NAMALWA (cell line): ENCODE data around the gene PMFBP1.

Experiments used
- DNase-seq: peaks from one replicate; pipeline ENCODE4 v3.0.0-alpha.2; 2015; ENCODE audit warnings: low spot score

Gene PMFBP1

DNA sequence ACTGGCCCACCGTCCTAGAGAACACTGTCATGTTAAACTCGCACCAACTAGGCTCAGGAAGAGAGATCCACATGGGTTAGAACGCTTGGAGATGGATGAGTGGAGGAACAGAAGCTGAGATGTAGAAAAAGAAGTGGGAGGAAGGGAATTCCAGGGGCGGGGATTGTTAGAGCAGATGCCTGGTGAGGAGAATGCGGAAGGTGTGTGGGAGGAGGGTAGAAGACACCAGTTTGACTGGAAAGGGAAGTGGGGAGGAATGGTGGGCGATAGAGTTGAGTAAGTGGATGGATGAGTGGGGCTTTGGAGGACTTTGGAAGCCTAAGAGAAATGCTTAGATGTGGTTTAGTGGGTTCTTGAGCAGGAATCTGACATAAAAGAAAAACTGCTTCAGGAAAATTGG, 40.9 kb downstream of the PMFBP1 start:
- DNase-seq, result no peak

DNA sequence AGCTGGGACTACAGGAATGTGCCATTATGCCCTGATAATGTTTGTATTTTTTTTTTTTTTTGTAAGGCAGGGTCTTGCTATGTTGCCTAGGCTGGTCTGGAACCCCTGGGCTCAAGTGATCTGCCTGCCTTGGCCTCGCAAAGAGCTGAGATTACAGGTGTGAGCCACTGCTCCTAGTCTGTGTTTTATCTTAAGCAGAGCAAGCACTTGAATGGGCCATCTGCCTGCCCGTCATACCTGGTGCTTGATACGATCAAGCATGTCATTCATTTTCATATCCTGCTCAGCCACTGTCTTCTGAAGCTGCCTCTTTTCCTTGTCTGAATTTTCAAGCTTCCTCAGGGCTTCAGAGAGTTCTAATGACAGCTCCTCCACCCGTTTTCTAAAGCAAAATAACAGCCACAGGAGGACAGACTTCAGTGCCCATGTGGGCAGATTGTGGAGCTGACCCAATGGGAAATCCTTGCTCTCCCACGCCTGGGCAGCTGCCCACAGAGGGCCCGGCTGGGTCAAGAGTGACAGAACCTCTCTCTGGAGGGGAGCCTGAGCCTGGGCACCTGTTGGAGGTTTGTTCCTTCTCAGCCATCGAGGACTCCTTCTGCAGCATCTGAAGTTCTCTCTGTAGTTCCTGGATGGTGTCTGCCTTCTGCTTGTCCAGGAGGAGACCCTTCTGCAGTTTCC, 41.8 kb downstream of the PMFBP1 start:
- no peak for DNase-seq

DNA sequence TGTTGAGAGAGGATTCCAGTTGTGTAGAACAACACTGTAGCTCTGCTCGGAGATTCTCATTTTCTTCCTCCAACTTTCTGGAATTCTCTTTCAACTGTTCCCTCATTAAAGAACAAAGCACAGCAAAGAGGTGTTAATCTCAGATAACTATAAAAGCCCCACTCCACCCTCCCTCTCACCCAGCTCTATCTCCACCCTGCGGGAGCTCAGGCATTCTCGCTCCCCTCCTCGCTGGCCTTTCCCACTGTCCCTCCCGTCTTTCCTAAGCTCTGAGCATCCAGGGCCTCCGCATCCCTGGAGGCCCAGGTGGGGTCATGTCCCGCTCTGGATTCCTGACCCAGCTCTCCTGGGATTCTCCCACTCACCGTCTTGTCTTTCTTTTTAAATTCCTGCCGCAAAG, 43.3 kb downstream of the PMFBP1 start:
- DNase-seq, result no peak

DNA sequence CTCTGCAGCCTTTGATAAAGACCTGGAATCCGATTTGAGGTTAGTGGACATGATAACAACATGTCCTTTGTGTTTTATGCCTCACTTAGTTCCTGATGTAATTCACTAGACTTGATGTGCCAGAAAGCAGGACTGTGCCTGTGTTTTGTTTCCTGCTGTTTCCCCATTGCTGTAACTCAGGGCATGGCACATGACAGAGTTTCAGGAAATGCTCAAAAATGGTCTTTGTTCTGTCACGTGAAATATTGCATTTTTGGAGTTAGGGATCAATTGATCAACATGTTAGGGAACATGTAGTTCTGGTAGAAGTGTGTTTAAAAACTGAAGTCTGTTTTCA, 45.6 kb downstream of the PMFBP1 start:
- DNase-seq, result no peak

DNA sequence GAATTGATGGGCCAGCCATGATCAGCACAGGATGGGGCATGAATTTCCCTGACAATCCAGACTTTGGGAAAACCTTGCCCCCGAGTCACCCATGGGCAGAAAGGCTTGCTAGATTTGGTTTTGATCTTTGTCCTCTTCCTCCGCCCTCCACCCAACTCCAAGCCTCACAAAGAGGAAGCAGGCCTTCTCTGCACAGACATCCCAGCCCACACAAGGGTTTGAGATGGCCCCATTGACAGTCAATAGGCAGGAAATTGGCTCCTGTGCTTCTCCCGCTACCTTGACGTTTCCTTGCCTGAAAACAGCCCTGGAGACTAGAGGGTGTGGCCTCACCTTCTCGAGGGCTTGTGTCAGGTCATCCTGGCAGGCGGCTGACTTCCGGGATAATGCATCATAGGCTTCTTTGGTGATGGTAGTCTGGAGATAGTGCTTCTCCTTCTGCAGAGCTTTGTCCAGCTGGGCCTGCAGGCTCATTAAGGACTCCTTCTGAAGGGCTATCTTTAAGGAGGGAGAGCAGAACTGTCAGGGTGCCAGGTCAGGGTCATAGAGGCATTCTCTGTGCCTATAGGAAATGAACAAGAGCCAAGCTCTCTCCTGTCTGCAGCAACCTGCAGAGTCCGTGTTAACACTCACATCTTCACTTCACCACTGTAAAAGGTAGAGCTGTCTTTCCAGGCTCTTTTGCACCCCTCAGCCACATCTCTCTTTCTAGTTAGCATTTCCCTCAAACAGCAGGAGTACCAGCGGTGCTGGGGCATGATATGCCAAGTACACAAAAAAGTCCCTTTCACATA, 46.1 kb downstream of the PMFBP1 start:
- DNase-seq, result no peak

DNA sequence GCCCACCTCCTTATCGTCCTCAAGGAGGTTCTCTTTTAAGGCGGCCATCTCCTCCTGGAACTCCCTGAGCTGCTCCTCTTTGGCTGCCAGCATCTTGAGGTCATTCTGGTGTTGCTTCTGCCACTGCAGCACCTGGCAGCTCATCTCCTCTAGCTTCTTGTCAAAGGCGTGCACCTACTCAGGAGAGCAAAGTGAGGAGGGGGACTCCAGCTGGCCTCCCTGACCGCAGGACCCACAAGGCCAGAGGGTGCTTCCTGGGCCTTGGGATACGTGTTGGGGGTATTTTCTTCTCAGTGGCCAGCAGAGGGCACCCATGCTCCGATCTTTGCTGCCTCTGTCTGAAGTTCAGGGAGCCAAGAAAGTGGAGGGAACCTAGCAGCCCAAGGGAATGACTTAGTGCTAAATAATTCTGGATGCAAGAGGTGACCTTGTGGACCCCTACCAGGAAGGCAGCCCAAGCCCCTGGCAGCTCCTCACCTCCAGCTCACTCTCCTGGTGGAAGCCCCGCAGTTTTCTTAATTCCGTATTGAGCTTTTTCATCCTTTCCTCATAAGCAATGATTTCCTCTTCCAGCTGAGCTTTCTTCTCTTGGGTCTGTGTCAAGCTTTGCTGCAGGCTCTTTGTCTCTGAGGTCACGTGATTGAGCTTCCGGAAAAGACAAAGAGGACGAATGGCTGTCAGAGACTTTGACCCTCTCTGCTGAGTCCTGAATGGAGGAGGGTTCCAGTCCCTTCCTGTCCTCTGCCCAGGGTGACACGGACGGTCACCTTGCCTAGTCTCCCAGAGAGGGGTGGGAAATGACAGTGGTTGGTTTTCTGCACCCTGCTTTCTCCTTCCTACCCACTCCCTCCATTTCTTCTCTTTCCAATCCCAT, 47.0 kb downstream of the PMFBP1 start:
- DNase-seq, result peak; percentile 77

DNA sequence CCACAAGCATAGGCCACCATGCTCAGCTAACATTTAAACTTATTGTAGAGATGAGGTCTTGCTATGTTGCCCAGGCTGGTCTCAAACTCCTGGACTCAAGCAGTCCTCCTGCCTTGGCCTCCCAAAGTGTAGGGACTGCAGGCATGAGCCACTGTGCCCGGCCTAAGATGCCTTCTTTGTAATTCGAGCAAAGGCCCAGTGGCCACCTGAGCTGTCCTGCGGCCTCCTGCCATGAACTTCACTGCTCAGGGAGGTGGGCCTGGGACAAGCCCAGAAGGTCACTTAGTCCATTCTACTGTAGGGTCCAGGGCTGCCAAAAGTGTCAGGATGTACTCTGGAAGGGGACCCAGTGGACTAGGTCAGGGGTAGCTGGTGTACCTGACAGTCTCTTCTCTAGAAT, 47.8 kb downstream of the PMFBP1 start:
- DNase-seq, result no peak

DNA sequence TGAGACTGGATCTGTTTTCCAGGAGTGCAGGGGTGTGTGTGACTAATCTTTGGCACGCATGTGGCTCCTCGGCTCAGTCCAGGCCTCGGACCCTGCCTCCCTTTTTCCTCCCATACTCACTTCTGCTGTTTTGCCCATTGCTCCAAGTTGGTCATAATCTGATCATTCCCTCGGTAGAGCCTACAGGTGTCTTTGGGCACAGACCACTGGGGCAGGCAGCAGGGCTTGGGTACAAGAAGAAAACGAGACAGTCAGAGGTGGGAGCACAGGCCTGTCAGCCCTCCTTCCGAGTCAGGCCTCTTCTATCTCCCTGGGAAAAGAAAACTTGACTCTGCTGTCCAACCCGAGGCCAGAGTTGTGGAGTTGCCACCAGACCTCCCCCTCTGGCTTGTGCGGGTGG, 48.5 kb downstream of the PMFBP1 start:
- no peak for DNase-seq

DNA sequence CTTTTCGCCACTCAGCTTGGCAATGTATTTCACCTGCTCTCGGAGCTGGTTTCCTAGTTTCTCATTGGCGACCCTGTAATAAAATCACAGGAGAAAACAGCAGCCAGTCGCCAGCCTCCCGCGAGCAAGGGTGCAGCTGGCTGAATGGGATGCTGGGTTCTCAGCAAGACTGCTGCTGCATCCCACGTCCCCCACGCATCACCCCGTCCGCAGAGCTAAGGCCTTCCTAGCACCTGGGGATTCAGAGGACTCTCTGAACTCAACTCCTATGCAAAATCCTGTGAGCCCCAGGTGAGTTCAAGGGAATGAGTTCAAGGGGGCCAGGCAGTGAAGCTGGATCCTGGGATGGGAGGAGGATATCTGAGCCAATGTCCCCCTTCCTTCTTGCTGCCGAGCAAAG, 49.0 kb downstream of the PMFBP1 start:
- DNase-seq, result no peak

DNA sequence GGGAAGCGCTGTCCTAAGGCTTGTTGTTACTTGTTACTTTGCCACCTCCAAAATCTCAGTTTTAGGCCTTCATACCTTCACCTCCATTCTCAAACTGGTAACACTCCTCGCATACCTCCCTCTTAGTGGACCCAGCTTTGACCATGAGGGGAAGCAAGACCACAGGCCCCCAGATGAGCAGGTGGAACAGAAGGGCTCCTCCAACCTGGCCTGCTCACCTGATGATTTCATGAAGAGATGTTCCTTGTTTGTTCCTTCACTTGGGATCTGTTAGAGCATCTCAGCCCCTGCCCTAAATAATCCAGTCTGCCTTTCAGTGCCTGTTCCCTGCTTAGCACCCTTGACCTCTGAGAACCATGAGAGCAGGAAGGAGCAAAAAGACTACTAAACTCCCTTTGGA, 49.6 kb downstream of the PMFBP1 start:
- DNase-seq, result no peak

DNA sequence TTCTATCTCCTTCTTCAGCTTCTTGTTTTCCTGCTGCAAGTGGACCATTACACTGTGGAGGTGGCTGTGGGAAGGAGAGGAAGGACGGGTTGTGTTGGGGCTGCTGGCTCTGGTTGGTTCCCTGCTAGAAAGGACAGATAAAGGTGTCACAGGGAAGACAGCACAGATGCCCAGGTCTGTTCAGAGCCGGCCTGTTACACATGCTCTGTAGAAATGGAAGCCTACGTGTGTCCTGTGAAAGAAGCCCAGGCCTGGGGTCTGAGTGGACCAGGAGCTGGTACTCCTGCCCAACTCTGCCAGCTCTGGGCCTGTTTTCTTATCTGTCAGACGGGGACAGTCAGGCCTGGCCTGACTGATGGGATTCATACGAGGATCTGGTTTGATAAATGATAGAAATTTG, 51.9 kb downstream of the PMFBP1 start:
- DNase-seq, result no peak

DNA sequence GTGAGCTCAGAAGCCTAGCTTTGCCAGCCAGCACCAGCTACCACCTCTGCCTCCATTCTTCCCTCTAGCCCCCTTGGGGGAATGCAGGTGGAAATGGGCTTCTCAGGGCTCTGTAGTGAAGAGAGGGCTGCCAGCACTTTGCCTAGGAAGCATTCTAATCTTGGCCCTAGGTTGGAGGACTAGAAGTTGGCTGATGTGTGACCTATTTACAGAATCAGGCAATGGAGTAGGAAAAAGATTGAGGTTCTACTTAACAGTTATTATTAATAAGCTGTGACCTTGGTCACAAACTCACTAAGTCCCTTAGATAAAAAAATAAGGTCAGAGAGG, 58.4 kb downstream of the PMFBP1 start:
- no peak for DNase-seq

DNA sequence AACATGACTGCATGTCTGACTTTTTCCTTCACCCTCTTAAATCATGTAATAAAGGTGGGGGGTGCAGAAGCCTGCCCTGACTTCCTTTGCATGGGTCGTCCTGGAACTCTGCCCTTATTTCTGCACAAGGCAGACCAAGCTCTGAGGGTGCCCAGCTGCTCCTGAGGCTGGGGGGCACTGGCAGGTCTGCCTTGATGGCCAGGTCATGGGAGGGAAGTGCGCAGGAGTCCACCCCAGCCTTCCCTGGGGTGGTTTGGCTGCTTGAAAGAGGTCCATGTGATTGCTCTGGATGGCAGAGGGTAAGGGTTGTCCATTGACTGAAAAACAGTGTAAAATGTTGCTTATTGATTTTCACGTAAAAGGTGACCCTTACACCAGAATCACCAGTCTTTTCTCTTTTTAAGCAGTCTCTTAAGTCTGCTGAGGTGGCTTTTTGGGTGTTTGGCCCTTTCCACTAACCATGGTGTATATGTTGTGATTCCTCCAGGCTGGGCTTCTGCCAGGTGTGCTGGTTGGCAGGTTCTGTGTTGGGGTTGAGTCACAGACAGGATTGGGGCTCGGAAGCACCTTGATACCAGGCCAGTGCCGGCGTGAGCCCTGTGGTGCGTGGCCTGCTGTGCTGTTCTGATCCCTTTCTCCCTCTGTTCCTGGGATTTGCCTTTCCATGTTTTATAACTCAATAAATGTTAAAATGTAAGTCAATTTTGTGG, 58.9 kb downstream of the PMFBP1 start:
- no peak for DNase-seq

DNA sequence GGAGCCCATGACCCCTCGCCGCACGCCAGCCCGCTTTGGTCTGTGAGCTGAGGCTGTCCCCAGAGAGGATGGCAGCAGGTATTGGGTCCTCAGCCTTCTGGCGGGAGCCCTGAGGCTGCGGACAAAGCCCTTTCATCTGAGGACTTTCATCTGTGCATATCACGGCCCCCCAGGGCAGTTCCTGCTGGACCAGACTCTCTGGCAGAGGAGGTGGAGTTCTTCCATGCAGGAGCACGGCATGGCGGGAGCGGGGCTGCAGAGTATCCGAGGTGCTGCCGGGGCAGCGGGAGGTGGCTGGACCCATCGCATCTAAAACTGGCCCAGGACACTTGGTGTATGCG, 59.5 kb downstream of the PMFBP1 start:
- no peak for DNase-seq

DNA sequence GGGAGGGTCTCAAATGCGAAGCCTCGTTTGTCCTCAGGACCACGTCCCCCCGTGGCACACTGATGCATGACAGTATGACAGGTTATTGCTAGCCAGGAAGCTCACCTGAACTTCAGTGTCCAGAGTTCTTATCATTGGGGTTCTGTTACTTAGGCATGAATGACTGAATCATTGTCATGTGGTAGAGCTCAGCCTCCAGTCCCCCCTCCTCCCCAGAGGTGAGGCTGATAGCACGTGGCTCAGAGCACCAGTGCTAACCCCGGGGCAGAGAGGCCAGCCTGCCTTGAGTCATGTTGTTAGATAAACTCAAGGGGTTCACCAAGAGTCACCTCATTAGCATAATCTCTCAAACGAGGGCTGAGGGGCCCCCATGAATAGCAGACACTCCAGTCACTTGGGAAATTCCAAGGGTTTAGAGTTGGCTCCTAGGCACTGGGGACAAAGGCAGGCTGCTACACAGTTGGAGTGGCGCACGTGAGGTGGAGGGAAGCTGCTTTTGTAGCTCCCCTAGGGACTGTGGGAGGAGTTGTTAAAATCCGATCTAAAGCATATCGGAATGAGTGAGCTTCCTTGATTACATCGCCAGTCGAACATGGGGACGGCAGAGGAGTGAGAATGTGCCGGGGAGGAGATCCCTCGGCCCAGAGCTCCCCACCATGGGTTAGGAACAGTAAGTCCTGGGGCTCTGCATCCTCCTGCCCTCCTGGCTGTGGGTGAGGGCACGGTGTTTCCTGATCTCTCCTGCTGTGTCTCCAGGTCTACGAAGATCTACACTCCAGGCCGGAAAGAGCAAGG, 60.1 kb downstream of the PMFBP1 start:
- DNase-seq, result no peak

DNA sequence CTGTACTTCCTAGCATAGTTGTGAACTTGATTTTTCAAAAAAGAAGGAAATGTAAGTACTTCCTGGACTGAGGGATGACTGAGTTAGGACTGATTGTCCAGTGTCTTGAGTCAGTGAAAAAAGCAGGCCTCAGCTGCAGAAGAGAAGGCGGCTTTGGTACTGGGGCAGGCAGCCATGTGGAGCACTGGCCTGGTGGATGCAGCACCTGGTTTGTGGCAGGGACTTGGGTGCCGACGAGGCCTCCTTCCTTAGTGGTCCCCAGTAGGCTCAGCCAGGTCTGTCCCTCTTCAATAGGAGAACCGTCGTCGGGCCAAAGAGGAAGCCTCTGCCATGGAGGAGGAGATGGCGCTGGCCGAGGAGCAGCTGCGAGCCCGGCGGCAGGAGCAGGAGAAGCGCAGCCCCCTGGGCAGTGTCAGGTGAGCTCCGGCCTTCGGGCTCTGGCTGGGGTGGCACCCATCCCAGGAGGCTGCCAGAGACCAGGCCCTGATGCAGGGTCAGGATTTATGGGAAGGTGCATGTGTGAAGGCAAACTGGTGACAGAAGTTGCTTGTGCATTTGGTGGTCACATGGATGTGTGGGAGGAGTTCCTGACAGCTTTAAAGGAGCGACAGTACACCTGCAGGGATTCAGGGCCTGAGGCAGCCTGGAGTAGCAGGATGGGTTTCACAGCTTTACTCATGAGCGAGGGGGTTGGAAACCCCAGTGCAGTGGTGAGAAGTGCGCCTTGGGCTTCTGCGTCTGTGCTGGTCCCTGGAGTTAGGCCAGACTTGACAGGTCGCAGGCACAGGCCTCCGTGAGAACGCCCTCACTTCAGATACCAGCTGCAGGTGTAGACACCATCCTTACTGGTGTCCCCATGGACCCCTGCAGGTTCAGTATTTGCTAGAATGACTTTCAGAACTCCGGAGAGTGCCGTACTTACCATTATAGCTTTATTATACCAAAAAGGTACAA, 61.0 kb downstream of the PMFBP1 start:
- DNase-seq, result no peak

DNA sequence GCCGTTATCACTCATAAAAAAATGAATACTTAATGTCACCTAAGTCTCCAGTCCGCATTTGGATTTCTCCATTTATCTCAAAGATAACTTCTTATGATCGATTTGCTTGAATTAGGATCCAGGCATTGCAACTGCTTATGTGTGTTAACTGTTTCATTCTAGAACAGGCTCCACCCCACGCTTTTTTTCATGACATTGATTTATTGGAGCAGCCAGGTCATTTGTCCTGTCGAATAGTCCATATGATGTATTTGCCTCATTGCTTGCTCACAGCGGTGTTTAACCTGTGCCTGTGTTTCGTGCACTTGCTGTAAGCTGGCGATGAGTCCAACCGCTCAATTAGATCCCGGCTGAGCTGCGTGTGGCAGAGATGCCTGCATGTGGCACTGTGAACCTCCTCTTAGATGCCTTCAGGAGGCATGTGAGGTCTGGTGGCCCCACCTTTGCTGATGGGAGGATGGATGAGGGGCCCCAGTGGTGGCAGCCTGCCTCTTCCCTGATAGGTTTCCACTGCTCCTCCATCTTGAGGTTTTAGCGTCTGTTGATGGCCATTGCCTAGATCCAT, 61.9 kb downstream of the PMFBP1 start:
- DNase-seq, result no peak

DNA sequence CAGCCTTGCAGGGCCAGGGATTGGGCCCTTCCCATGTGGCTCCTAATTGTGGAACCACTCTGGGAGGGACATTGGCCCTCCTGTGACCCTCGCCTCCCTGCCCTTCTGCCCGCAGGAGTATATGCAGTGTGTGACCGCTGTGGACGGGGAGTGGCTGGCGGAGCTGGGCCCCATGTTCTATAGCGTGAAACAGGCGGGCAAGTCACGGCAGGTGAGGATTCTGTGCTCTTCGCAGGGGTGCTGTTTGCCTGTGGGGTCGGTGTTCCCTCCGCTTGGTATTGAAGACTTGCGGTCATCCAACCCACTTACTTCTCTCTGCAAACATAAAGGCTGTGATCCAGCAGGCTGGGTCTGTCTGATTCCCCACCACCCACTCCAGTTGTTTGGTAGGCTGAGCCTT, 62.7 kb downstream of the PMFBP1 start:
- DNase-seq, result no peak

DNA sequence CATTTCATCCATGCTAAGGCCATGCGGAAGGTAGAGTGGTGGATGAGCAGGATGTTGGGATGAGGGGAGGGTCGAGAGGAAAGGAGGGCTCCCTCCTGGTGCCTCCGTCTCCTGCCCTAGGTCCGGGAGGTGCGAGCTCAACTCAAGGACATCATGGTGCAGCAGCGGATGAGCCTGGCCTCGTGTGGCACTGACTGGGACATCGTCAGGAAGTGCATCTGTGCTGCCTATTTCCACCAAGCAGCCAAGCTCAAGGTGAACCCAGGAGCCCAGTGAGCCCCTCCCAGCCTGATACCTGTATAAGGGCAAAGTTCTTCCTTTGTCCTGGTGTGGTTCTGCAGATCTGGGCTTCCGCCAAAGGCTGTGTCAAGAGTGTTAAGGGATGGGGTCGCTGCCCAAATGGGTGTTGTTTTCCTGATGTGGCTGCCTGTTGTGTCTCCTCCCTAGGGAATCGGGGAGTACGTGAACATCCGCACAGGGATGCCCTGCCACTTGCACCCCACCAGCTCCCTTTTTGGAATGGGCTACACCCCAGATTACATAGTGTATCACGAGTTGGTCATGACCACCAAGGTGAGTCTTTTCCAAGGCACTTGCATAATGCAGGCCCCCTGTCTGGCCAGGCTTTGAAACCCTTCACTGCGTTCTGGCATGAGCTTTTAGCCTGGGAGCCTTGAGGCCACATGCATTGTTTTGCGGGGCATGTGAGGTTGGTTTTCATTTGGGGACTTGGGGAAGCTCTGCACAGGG, 63.4 kb downstream of the PMFBP1 start:
- DNase-seq, result no peak

DNA sequence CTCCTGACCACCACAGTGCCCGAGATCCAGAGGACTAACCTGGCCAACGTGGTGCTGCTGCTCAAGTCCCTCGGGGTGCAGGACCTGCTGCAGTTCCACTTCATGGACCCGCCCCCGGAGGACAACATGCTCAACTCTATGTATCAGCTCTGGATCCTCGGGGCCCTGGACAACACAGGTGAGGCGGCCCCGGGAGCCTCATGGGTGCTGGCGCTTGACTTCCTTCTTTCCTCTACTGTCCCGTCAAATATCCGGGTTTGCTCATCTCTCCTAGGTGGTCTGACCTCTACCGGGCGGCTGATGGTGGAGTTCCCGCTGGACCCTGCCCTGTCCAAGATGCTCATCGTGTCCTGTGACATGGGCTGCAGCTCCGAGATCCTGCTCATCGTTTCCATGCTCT, 64.6 kb downstream of the PMFBP1 start:
- DNase-seq, result no peak
